GM15510 (cell line): ENCODE results near the gene TRIML2.

ENCODE experiments used
- POLR2A ChIP-seq: IDR thresholded peaks from 3 replicates; pipeline ENCODE4 v1.6.1; 2011; ENCODE audit warnings: borderline replicate concordance; ENCODE audit not compliant: insufficient read length; ENCODE audit errors: extremely low read depth

TRIML2 gene, protein sequence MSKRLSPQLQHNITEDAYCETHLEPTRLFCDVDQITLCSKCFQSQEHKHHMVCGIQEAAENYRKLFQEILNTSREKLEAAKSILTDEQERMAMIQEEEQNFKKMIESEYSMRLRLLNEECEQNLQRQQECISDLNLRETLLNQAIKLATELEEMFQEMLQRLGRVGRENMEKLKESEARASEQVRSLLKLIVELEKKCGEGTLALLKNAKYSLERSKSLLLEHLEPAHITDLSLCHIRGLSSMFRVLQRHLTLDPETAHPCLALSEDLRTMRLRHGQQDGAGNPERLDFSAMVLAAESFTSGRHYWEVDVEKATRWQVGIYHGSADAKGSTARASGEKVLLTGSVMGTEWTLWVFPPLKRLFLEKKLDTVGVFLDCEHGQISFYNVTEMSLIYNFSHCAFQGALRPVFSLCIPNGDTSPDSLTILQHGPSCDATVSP

DNA sequence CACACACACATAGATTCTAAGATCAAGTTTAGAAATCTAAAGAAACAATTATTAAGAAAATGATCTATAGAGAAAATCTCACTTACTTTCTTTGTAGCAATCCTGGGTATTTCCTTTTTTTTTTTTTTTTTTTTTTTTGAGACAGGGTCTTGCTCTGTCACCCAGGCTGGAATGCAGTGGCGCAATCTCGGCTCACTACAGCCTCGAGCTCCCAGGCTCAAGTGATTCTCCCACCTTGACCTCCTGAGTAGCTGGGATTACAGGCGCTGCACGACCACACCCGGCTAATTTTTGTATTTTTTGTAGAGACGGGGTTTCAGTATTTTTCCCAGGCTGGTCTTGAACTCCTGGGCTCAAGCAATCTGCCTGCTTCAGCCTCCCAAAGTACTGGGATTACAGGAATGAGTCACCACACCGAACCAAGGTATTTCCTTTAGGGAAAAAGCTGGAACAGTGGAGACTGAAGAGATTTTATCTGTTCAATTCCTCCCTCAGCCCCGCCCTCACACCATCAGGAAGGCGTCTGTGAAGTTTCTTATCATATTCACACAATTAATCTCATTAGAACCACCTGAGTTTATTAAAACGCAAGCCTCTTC is at the start of gene TRIML2:
Gene TRIML2, minus strand, starts transcription at position 447 of the 599 bp plus-strand sequence. CDS start 4,235 bp downstream, outside the sequence.
- no peak for TF ChIP-seq POLR2A

DNA sequence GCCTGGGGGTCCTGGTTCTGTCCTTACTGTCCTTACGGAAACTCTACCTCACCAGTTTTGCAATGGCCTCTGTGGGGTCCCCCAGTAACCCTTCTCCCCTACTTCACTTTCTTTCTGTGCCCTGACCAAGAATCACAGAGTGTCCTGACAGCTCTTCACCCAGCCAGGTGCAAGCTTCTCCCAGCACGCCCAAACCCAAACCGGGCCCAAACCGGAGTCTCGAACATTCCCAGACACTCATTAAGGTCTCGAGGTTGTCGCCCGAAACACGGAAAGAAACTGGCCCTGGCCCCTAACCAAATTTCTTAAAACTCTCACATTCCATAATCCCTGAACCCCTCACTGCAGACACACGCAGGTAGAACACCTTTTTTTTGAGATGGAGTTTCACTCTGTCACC is 48.9 kb upstream of the TRIML2 start:
- no peak for TF ChIP-seq POLR2A

DNA sequence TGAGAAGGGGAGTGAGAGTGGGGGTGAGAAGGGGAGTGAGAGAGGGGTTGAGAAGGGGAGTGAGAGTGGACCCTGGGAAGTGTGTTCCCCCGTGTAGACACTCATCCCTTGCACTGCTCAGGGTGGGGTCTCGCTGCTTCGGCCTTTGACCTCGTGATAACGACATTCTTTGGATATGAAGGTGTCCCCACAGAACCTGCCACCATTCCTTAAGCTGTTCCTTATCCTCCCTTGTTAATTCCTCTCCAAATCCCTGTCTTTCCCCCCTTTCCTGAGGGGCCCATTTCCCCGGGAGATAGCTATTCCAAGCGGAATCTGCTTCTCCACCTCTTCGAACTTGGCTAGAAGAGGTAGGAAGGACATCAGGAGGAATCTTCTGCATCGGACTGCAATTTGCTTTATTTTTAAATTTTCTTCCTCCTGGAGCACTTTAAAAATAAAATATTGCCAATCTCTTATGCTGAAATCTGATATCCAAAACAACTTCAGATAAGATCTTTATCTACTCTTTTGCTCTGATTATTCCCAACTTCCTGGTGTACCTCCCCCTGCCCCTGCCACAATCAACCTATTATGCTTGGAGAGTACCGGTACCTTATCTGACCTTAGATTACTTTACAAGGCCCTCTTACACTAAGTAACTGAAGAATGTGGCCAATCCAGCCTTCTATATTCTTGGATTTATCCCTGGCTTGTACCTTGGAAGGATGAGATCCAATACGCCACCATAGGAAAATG is 45.4 kb upstream of the TRIML2 start:
- no peak for TF ChIP-seq POLR2A

DNA sequence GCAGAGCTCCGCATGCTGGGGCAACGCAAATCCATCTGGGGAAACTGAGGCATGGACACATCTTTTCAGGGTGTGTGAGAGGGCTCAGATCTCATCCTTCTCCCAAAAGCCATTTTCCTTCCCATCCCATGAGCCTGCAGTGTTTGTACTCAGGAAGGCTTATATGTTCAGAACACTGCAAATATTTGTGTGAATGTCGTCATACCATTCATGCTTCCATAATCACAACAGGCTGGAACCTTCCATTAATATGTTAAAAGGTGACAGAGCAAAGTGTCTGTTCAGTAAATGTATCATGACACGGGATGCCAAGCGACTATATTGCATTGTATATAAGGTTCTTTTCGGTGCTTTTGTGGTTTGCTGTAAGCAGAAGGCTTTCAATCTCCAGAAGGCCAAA is 38.4 kb upstream of the TRIML2 start:
- no peak for TF ChIP-seq POLR2A

DNA sequence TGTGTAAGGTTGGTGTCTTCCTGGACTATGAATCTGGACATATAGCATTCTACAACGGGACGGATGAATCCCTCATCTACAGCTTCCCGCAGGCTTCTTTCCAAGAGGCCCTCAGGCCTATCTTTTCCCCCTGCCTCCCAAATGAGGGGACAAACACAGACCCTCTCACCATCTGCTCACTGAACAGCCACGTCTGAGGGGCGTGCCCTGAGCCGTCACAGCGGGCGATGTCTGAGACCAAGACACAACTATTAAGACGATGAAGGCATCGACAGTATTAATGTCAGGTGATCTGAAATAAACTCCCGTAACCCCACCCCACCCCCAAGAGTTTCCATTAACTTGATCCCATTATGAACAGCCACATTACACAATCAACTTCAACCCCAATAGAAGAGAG is 37.8 kb upstream of the TRIML2 start:
- no peak for TF ChIP-seq POLR2A

DNA sequence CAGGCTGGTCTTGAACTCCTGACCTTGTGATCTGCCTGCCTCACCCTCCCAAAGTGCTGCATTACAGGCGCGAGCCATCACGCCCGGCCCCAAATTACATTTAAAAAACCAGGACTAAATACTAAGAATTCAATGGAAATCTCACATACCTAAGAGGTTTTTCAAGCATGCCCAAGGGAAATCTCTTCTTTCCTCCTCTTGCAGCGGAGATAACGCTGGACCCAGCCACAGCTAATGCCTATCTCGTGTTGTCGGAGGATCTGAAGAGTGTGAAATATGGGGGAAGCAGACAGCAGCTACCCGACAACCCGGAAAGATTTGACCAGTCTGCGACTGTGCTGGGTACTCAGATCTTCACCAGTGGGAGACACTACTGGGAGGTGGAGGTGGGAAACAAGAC is 37.2 kb upstream of the TRIML2 start:
- no peak for TF ChIP-seq POLR2A

DNA sequence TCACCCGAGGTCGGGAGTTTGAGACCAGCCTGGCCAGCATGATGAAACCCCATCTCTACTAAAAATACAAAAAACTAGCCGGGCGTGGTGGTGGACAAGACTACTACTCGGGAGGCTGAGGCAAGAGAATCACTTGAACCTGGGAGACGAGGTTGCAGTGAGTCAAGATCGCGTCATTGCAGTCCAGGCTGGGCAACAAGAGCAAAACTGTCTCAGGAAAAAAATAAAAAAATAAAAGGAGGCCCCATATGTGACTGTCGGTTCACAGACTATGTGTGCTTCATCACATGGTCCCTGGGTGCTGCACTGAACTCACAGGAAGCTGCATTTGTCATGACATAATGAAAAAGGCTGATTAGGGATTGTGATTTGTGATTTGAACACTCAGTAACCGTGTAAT is 36.2 kb upstream of the TRIML2 start:
- TF ChIP-seq POLR2A, result no peak

DNA sequence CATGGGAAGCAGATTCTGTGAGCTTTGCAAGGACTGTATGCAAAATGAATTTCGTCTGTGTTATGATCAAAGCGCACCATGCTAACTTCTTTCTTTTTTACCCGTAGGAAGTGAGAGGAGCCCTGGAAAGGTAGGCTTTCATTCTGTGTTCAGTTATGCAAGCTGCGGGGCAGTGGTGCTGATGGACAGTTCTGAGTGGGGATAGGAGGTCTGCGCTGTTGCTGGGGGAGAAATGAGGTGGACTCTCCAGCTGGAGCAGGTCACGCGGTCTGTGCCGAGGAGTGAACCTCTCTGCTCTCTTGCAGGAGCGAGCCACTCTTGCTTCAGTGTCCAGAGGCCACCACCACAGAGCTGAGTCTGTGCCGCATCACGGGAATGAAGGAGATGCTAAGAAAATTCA is 34.3 kb upstream of the TRIML2 start:
- no peak for TF ChIP-seq POLR2A

DNA sequence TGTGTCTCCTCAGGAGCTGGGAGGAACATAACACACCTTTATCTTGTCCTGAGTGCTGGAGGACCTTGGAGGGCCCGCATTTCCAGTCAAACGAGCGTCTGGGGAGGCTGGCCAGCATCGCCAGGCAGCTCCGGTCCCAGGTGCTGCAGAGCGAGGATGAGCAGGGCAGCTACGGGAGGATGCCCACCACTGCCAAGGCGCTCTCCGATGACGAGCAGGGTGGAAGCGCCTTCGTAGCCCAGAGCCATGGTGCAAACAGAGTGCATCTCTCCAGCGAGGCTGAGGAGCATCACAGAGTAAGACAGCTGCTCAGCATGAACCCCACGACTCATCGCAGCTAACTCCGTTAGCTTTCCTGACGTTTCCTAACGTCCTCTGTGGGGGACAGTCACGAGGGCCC is 30.3 kb upstream of the TRIML2 start:
- TF ChIP-seq POLR2A, result no peak

DNA sequence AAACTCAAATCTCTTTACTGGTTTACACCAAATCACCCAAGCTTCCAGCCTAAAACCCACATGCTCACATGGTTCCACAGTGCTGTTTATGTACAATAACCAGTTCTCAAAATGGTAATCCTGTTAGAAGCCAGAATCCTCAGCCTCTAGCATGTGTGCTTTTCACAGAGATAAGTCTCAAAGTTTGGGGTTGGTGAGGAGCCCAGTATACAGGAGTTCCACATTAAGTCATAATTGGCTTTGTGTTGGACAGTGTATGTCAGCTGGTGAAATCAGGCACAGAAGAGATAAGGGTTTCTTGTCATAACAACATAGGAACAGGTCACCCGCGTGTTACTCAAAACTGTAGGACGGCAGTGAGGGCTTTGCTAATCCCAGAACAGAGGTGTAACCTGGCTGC is 29.7 kb upstream of the TRIML2 start, which contains the start of gene TRIML1:
Gene TRIML1, plus strand, starts transcription at position 301 of the 400 bp plus-strand sequence. CDS start 118 bp downstream, outside the sequence.
- TF ChIP-seq POLR2A, result no peak

DNA sequence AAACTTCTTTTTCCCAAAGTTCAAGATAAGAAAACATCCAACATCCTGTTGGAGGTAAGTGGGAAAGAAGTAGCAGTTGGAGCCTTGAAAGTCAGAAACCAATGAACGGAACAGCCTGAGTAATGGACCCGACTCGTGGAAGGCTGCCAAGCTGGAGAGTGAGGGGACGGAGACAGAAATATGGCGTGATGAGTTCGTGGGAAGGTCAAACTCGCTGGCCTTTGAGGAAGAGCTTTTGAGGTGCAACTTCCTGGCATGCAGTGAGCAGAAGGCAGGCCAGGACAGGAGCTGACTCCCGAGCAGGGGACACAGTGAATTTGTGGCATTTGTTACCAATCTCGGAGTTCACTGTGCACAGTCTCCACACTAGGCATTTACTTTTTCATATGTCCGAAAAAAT is 28.8 kb upstream of the TRIML2 start:
- TF ChIP-seq POLR2A, result no peak

DNA sequence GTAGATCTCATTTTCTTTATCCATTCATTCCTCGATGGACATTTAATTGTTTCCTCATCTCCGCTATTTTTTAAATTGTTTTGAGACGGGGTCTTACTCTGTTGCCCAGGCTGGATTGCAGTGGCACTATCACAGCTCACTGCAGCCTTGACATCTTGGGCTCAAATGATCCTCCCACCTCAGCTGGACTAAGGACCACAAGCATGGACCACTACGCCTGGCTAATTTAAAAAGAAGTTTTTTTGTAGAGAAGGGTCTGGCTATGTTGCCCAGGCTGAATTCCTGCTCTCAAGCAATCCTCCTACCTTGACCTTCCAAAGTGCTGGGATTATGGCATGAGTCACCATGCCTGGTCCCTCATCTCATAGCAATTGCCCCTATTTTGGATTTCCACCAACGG is 22.8 kb upstream of the TRIML2 start:
- no peak for TF ChIP-seq POLR2A

DNA sequence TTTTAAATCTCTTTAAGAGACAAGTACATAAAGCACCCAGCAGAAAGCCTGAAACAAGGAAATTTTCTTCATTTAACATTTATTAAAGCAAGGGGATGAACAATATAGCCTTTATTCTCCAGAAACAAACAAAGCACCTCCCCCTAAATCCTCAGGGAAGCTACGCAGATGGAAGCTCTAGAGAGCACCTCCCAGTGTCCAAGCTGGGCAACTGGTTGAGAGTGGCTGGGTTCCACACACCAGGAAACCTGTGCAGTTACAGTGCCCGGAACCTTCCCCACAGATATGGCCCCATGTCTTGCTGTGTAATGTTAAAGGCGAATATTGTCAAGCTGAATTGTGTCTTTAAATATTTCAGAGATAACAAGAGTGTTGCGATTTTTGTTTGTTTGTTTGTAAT is 21.0 kb upstream of the TRIML2 start:
- TF ChIP-seq POLR2A, result no peak

DNA sequence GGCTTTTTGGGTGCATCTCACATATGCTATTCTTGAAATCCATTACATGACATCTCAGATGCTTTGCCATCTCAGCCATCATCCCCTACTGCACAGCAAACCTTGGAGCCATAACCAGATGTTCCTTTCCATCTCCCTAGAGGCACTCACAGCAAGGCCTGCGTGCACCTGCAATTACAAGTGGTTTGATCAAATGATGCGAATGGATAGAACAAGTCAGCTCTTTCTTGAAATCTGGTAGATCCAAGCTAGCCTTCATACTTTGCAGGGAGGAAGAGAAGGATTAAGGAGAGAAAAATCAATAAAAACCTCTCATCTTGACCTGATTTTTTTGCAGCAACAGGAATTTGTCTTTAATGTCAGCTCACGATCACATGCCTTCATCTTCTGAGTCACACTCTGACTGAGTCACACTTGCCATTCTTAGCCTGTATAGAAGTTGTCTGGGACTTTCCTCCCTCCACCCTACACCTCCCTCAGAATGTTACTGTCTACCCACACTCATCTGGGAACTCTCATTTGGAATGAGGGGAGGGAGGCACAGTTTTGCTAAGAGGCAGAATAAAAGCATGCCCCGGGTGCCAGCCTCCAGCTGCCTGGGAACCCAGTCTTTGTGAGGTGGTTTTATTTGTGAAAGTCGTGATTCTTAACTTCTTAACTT is 17.9 kb upstream of the TRIML2 start:
- no peak for TF ChIP-seq POLR2A

DNA sequence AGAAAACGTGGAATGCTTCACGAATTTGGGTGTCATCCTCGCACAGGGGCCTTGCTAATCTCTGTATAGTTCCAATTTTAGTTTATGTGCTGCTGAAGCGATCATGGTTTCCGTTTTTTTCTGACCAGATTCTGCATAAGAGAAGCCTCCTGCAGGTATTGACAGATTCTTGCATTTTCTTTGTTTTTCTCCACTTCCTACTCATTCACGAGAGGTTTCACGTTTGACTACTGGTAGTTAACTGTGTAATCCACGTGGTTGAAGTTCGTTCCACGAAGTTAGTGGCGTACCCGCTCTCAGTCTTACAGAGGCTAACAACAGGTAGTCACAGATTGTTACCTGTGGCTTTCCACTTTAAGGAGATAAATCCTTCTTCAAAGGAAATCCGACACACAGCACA is 12.1 kb upstream of the TRIML2 start:
- no peak for TF ChIP-seq POLR2A
